Measurements from ENCODE around the gene CFAP91.

CFAP91 gene

GRCh38 chr3:119697394-119697793 is 5.4 kb upstream of the CFAP91 start:
- TF ChIP-seq, protein P1, sequence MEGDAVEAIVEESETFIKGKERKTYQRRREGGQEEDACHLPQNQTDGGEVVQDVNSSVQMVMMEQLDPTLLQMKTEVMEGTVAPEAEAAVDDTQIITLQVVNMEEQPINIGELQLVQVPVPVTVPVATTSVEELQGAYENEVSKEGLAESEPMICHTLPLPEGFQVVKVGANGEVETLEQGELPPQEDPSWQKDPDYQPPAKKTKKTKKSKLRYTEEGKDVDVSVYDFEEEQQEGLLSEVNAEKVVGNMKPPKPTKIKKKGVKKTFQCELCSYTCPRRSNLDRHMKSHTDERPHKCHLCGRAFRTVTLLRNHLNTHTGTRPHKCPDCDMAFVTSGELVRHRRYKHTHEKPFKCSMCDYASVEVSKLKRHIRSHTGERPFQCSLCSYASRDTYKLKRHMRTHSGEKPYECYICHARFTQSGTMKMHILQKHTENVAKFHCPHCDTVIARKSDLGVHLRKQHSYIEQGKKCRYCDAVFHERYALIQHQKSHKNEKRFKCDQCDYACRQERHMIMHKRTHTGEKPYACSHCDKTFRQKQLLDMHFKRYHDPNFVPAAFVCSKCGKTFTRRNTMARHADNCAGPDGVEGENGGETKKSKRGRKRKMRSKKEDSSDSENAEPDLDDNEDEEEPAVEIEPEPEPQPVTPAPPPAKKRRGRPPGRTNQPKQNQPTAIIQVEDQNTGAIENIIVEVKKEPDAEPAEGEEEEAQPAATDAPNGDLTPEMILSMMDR (IDR thresholded peaks at IDR 0.05; ENCODE audit: control insufficient read depth, insufficient read depth, low read depth, low read length, missing control alignments), result no peak
- no peak overlapping the region for H3K4me3 ChIP-seq (ENCODE audit: control insufficient read depth, low read depth, low read length)
- no peak for DNase-seq (ENCODE audit: low read depth)

- no peak overlapping the region for H3K4me3 ChIP-seq (ENCODE audit: control insufficient read depth, low read depth, low read length)
- TF ChIP-seq, protein P1 (IDR thresholded peaks at IDR 0.05; ENCODE audit: control insufficient read depth, insufficient read depth, low read depth, low read length, missing control alignments), result no peak
- DNase-seq (ENCODE audit: low read depth), result no peak
Observed at GRCh38 chr3:119700269-119700919, 2.4 kb upstream of the CFAP91 start.

DNA sequence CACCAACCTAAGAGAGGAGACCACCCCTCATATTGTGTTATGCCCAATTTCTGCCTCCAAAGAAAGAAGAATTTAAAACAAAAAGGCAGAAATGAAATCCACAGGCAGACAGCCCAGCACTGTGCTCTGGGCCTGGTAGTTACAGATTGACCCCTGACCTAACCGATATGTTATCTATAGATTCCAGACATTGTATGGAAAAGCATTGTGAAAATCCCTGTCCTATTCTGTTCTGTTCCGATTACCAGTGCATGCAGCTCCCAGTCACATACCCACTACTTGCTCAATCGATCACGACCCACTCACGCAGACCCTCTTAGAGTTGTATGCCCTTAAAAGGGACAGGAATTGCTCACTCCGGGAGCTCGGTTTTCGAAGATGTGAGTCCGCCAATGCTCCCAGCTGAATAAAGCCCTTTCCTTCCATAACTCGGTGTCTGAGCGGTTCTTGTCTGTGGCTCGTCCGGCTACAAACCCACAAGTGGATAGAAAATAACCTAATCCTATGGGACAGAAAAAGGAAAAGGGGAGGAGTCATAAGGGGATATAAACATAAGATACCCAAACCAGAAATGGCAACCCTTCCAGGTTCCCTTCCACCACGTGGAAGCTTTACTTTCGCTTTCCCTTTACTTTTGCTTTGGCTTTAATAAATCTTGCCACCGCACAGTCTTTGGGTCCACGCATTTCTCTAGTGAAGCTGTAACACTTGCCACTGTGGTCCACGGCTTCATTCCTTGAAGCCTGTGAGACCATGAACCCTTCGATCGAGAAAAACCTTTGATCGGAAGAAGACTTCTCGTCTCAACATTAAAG is 1.7 kb upstream of the CFAP91 start:
- TF ChIP-seq, protein P1 (IDR thresholded peaks at IDR 0.05; ENCODE audit: control insufficient read depth, insufficient read depth, low read depth, low read length, missing control alignments), result no peak
- no peak overlapping the region for H3K4me3 ChIP-seq (ENCODE audit: control insufficient read depth, low read depth, low read length)
- DNase-seq (ENCODE audit: low read depth), result no peak

- TF ChIP-seq, protein P1 (IDR thresholded peaks at IDR 0.05; ENCODE audit: control insufficient read depth, insufficient read depth, low read depth, low read length, missing control alignments), result no peak
- DNase-seq (ENCODE audit: low read depth), result no peak
- H3K4me3 ChIP-seq (ENCODE audit: control insufficient read depth, low read depth, low read length), result no peak overlapping the region
Observed at GRCh38 chr3:119703820-119704531, 1.2 kb downstream of the CFAP91 start.

- DNase-seq (ENCODE audit: low read depth), result no peak
- TF ChIP-seq, protein P1 (IDR thresholded peaks at IDR 0.05; ENCODE audit: control insufficient read depth, insufficient read depth, low read depth, low read length, missing control alignments), result no peak
- no peak overlapping the region for H3K4me3 ChIP-seq (ENCODE audit: control insufficient read depth, low read depth, low read length)
Observed at GRCh38 chr3:119715105-119715504, 12.3 kb downstream of the CFAP91 start.

DNA sequence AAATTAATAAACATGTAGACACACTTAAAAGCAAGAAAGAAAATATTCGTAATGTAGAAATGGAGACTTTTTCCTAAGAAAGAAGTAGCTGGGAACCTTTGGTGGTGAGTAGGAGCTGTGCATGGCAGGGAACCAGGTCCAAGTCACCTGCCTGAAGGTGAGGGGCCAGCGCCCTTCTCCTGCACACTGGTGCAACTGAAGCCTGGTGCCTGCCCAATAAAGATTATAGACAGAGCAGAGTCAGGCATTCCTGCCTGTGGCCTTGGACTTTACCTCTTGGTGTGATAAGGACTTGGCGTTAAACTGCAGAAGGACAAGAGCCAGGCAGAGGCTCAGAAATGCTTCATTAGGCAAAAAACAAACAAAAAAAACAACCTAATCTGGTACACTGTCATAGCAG is 14.2 kb downstream of the CFAP91 start:
- H3K4me3 ChIP-seq (ENCODE audit: control insufficient read depth, low read depth, low read length), result no peak overlapping the region
- TF ChIP-seq, protein P1 (IDR thresholded peaks at IDR 0.05; ENCODE audit: control insufficient read depth, insufficient read depth, low read depth, low read length, missing control alignments), result no peak
- DNase-seq (ENCODE audit: low read depth), result no peak
